Neural progenitor cell (in vitro differentiated cells): ENCODE results near the gene HSF4.

Experiments used
- CTCF ChIP-seq: fragments of 200-600 bp; sonication (generic); IDR thresholded peaks from 2 replicates; pipeline ENCODE4 v1.5.1; 2017; ENCODE audit warnings: antibody characterized with exemption, mild to moderate bottlenecking
- EZH2 ChIP-seq: fragments of 200-600 bp; sonication (generic); IDR thresholded peaks from 2 replicates; pipeline ENCODE4 v1.6.1; 2017; ENCODE audit warnings: antibody characterized with exemption, mild to moderate bottlenecking, moderate library complexity

- TF ChIP-seq EZH2 (no peak), CTCF (no peak)
These were observed 15.8 kb upstream of the HSF4 start for GRCh38 chr16:67148656-67149275.
